Right forelimb (tissue), 1 donor: ENCODE data around the gene ATP1B2.
A peak's percentile ranks its signal among the peaks of the same experiment; 100 is the strongest.
"Not testable (repeated sequence)": the region's sequence is repeated elsewhere in the genome, so short reads cannot be mapped to it uniquely, and the experiment has no call there.

Experiments
- DNase-seq: peaks from one replicate; pipeline ENCODE4 v3.0.0-alpha.2; 2018

ATP1B2 gene

GRCh38 chr17:7650509-7651096, at the start of gene ATP1B2:
ATP1B2 (plus strand) TSS chr17:7650926; CDS start chr17:7651519, 593 bp downstream.
- peak; percentile 78 for DNase-seq

DNA sequence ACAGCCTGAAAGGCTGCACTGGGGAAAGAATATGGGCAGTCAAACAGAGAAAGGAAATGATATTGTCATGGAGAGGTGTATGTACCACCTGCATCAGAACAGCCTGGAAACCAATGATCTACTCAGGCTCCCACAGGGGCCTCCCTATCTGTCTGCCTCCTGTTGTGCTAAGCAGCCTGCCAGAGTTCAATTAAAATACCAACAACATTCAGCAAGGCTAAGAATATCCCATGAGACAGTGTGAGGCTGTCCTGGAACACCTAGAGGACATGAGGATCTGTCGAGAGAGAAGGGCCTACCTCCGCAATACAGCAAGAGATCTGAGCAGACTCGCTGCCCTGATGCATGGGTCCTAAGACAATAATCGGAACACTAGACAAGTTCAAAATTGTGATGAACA, 44.4 kb upstream of the ATP1B2 start:
- no peak for DNase-seq

DNA sequence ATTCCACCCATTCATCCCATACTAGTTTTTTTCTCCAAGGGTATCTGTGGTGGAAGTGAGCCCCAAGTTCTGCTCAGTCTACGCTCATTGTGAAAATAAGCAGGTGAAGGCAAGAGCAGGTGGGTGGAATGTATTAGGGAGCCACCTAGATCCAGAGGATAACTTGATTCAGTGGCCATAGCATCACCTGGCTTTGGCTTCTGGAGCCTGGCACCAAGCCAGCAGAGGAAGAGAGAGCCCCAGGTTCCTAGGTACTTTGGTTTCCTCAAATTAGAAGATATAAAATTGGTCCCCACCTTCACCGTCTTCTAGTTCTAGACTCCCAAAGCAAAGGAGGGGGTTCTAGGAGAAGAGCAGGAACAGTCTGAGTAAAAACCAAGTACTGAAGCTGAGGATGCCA, 40.1 kb upstream of the ATP1B2 start:
- no peak for DNase-seq

DNA sequence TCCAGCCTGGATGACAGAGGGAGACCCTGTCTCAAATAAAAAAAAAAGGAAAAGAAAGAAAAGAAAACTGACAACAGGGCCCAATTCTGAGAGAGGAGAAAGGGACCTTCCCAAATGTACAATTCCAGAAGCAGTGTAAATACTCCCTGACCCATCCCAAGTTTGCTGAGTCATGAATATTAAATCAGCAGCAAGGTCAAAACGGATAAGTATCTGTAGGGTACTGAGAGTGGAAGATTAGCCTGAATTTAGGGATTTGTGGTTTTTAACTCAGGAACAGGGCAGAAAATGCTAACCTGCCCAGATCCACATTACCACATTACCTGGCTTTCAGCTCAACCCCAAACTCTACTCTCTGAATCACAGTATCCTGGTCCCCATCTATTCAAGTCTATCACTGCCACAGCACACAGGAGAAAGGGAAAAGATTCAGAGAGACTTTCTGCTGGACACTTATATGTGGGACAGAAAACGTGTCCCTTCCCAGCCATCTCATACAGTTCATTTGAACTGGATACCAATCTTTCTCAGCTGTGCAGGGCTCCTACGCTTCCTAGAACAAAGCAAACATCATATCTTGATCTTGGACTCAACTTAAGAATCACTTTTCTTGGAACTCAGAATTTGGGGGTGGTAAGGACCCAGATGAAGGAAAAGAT, 39.0 kb upstream of the ATP1B2 start:
- DNase-seq = no peak

DNA sequence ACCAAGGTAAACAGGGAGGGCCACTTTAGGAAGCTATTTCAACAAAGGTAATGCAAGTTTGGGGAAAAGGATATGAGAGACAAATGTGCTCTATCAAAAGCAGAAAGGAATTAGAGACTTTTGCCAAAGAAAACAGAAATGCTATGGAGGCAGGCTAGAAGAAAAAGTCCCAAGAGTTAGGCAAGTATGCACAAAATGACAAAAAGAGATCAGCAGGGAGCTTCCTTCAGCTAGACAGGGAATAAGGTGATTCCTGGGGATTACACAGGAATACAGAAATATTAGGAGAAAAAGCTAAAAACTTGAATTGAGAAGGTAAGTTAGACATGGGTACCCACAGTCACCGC, 38.5 kb upstream of the ATP1B2 start:
- no peak for DNase-seq

DNA sequence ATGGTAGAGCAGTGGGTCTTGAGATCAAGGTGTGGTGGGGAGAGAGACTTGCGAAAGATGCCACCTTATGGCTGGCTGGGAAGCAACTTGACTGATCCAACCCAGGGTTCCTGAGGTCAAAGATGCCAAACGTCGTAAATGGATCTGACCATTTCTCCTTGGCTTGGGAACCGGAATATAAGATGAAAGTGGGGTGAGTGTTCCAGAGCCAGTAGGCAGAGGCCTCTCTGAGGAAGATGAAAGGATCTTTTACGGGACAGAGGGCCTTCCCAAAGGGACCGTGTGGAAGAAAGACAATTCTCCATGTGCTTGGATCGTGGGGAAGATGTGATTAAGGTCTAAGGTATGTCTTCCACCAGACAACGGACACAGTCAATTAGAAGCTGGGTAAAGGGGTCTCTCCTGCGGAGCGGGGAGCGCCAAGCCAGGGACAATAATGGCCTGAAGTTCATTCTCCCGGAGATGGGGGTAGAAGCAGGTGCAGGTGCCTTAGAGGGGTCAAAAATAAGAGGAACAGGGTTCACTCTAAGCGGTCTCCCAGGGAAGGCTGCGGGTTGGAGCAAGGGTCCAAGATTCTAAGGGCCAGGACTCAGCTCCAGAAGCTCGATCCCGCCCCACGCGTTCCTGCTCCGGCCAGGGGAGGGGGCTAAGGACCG, 36.8 kb upstream of the ATP1B2 start:
- no peak for DNase-seq

DNA sequence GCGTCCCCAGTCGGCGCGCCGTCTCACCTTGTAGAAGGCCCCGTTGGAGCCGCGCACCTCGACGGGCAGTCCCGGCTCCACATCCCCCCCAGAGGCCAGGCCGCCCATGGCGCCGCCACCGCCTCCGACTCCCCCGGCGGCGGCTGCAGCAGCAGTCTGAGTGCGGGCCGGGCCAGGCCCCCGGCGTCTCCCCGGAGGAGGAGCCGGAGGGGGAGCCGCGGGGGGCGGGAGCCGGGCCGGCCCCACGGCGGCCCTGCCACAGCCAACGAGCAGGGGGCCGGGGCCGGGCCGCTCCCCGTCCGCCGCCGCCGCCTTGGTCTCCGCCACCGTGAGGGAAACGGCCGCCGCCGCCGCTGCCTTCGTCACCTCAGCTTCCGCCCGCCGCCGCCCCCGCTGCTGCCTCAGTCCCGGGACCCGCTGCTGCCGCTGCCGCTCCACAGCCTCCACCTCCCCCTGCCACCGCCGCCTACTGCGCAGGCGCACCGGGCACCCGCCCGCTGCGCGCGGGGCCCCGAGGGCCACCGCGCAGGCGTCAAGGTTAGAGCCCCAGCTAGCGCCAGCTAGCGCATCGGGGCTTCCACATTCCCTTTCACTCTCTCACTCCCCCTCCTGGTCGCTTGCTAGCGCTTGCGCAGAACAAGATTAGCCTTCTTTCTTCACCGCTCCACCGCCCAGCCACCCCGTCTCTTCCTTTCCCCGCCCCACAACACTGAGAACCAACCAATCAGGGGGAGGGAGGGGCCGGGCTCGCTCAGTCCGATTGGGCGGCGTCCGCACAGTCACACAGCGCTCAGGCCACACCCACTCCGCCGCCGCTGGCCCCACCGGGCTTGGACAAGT, 36.1 kb upstream of the ATP1B2 start, which contains the start of gene FXR2:
Gene FXR2, minus strand, starts transcription at position 473 of the 840 bp plus-strand sequence. Its CDS starts 365 bp downstream, at position 108.
- DNase-seq = peak; percentile 99

- DNase-seq = no peak
These were observed 35.4 kb upstream of the ATP1B2 start for GRCh38 chr17:7615265-7615747.

- DNase-seq = no peak
These were observed 32.1 kb upstream of the ATP1B2 start for GRCh38 chr17:7618608-7619007.

GRCh38 chr17:7620835-7621234, 29.9 kb upstream of the ATP1B2 start:
- no peak for DNase-seq

- no peak for DNase-seq
These were observed 27.1 kb upstream of the ATP1B2 start for GRCh38 chr17:7623661-7624060.

GRCh38 chr17:7625749-7626148, 25.0 kb upstream of the ATP1B2 start:
- not testable (repeated sequence) for DNase-seq

- no peak for DNase-seq
These were observed 24.4 kb upstream of the ATP1B2 start for GRCh38 chr17:7626307-7626706.

DNA sequence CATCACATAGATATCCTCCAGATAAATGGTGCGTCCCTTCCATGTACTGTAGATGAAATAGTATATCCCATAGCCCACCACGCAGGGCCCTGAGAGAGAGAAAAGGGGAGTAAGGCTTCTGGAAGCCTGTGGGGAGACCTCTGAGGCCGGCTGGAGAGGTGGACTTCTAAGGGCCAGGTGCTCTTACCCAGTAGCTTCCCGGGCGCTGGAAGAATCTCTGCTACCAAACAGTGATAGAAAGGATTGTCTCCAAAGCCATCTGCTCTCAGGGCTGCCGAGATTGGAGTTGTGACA, 23.8 kb upstream of the ATP1B2 start:
- DNase-seq = no peak

- DNase-seq = peak; percentile 98
These were observed 23.2 kb upstream of the ATP1B2 start, which contains the start of gene SAT2 for GRCh38 chr17:7627250-7628121. SAT2 (minus strand) TSS chr17:7627821; CDS start chr17:7627635, 186 bp downstream.

DNA sequence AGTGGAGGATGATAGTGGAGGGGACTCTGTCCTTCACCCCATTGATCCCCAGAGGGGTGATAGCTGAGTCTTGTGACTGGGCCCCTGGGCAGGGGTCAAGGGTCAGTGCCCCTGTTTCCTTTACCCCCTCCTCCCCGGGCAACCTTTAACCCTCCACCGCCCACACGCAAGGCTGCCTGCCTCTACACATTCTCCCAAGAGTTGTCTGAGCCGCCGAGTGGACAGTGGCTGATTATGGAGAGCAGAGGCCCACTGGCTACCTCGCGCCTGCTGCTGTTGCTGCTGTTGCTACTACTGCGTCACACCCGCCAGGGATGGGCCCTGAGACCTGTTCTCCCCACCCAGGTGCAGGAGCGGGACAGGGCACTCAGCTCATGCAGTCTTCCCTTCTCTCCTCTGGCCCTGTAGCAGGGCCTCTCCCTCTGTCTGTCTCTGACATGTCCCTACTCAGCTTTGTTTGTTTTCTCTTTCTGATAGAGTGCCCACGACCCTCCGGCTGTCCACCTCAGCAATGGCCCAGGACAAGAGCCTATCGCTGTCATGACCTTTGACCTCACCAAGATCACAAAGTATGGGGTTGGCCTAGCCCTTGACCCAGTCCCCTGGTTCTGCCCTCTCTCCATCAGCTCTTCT, 20.7 kb upstream of the ATP1B2 start, which contains the start of gene SHBG:
Gene SHBG, plus strand, starts transcription at position 197 of the 633 bp plus-strand sequence. Its CDS starts 38 bp downstream, at position 235.
- no peak for DNase-seq

- DNase-seq = no peak
These were observed 19.0 kb upstream of the ATP1B2 start for GRCh38 chr17:7631398-7632380.

DNA sequence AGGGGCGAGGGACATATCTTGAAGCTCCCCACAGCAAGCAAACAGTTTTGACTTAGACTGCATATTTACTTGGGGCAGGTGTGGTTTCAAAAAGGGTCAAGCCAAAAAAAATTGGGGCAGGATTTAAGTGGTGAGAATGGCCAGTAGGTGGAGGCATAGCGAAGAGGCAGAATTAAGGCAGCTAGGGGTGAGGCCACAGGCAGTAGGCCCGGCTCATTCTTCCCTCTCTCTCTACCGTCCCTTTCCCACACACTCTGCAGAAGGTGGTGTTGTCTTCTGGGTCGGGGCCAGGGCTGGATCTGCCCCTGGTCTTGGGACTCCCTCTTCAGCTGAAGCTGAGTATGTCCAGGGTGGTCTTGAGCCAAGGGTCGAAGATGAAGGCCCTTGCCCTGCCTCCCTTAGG, 18.2 kb upstream of the ATP1B2 start:
- no peak for DNase-seq

GRCh38 chr17:7633093-7633492, 17.6 kb upstream of the ATP1B2 start:
- DNase-seq = no peak

- peak; percentile 84 for DNase-seq
These were observed 16.3 kb upstream of the ATP1B2 start for GRCh38 chr17:7634384-7634783.
